B cell (primary cell): Measurements from ENCODE around the gene CARD10. TPM values are rescaled to one million over a fixed set of nuclear protein-coding genes. Genes with fewer than 3 reads are reported as not detected.

Source experiments
- ATAC-seq: fragments of 200-7000 bp; cut with Tn5 transposase; one replicate; pipeline ENCODE4 v1.10.0; 2021; ENCODE audit warnings: low read depth, mild to moderate bottlenecking, moderate number of reproducible peaks, moderate library complexity
- CTCF ChIA-PET: fragments of 350-600 bp; sonication (Branson Sonifier 250); formaldehyde crosslinking; loops from one replicate; lab custom pipeline; 2021; ENCODE audit warnings: antibody characterized with exemption, inconsistent platforms; lab: Charles Lee
- POLR2A ChIA-PET: fragments of 350-600 bp; sonication (Branson Sonifier 250); formaldehyde crosslinking; loops from one replicate; lab custom pipeline; 2021; ENCODE audit warnings: antibody characterized with exemption; lab: Charles Lee
- DNase-seq: peaks from one replicate; pipeline ENCODE4 v3.0.0; 2013
- H2AFZ ChIP-seq: 2 replicates; pipeline ENCODE4 v1.6.1; 2012; ENCODE audit warnings: mild to moderate bottlenecking, low read depth, low read length; ENCODE audit not compliant: insufficient read depth, poor library complexity, severe bottlenecking
- H3K27ac ChIP-seq, 2 donors: 1 replicate in 1 of 2; 2 replicates in 1 of 2; pipeline ENCODE4 v1.5.1; 2012 to 2013; ENCODE audit warnings: low read length in 2 of 2, mild to moderate bottlenecking in 2 of 2, moderate library complexity in 1 of 2
- H3K27me3 ChIP-seq, 4 experiments: fragments of 200-600 bp in 1 of 4; sonication (generic) in 1 of 4; replicated peaks in 1 of 4; 1 replicate in 2 of 4; 2 replicates in 2 of 4; pipeline versions ENCODE4 v1.6.1 to v1.7.0; 2013 to 2016; ENCODE audit warnings: low read length in 3 of 4, mild to moderate bottlenecking in 2 of 4, mixed read lengths in 1 of 4, moderate library complexity in 1 of 4; ENCODE audit not compliant: insufficient read depth in 4 of 4, control insufficient read depth in 3 of 4; ENCODE audit errors: control extremely low read depth in 1 of 4
- H3K36me3 ChIP-seq, 2 experiments: replicated peaks in 1 of 2; 1 replicate in 1 of 2; 2 replicates in 1 of 2; pipeline versions ENCODE4 v1.6.1 to v1.7.1; 2013; ENCODE audit warnings: low read length in 1 of 2; ENCODE audit not compliant: insufficient read depth in 2 of 2, control insufficient read depth in 1 of 2; ENCODE audit errors: control extremely low read depth in 1 of 2, extremely low read depth in 1 of 2
- H3K4me1 ChIP-seq, 2 donors: fragments of 200-600 bp in 1 of 2; sonication (generic) in 1 of 2; 1 replicate in 1 of 2; 2 replicates in 1 of 2; pipeline versions ENCODE4 v1.5.1 to v1.6.1; 2013 to 2017; ENCODE audit warnings: low read length in 2 of 2; ENCODE audit not compliant: control insufficient read depth in 2 of 2, insufficient read depth in 2 of 2
- H3K4me2 ChIP-seq: replicated peaks from 2 replicates; pipeline ENCODE3; 2012; ENCODE audit warnings: mild to moderate bottlenecking, low read depth, low read length; ENCODE audit not compliant: poor library complexity, severe bottlenecking
- H3K4me3 ChIP-seq, 5 experiments: fragments of 200-600 bp in 1 of 5; sonication (generic) in 1 of 5; 1 replicate in 3 of 5; 2 replicates in 2 of 5; pipeline versions ENCODE4 v1.5.1 to v1.7.0; 2011 to 2016; ENCODE audit warnings: low read length in 4 of 5, mild to moderate bottlenecking in 4 of 5, low read depth in 2 of 5, control low read depth in 1 of 5, moderate library complexity in 1 of 5; ENCODE audit not compliant: insufficient read depth in 1 of 5; ENCODE audit errors: control extremely low read depth in 1 of 5, extremely low read depth in 1 of 5
- H3K79me2 ChIP-seq: fragments of 200-600 bp; sonication (generic); one replicate; pipeline ENCODE4 v1.6.0; 2016; ENCODE audit warnings: low read length; ENCODE audit not compliant: control insufficient read depth, insufficient read depth
- H3K9ac ChIP-seq: fragments of 200-600 bp; sonication (generic); 2 replicates; pipeline ENCODE4 v1.6.1; 2017; ENCODE audit warnings: mild to moderate bottlenecking, low read length, moderate library complexity
- H3K9me3 ChIP-seq, 3 donors: one replicate each; pipeline versions ENCODE4 v1.6.1 to v1.7.1; 2013; ENCODE audit warnings: low read length in 2 of 3; ENCODE audit not compliant: control insufficient read depth in 2 of 3, insufficient read depth in 1 of 3; ENCODE audit errors: control extremely low read depth in 1 of 3
- H4K20me1 ChIP-seq: 2 replicates; pipeline ENCODE4 v1.6.0; 2012; ENCODE audit warnings: mild to moderate bottlenecking, low read length; ENCODE audit not compliant: insufficient read depth, control insufficient read depth, poor library complexity, severe bottlenecking
- H3K27ac Mint-ChIP-seq: one replicate; pipeline ENCODE4 v1.8.0; 2021; ENCODE audit warnings: mixed read lengths
- H3K27me3 Mint-ChIP-seq: one replicate; pipeline ENCODE4 v1.8.0; 2021; ENCODE audit warnings: mixed read lengths
- H3K4me1 Mint-ChIP-seq: one replicate; pipeline ENCODE4 v1.8.0; 2021; ENCODE audit warnings: mixed read lengths
- H3K4me3 Mint-ChIP-seq: one replicate; pipeline ENCODE4 v1.8.0; 2021; ENCODE audit warnings: mixed read lengths
- H3K9me3 Mint-ChIP-seq: one replicate; pipeline ENCODE4 v1.8.0; 2022; ENCODE audit warnings: mixed read lengths; ENCODE audit not compliant: insufficient read depth
- EZH2 ChIP-seq: IDR thresholded peaks from 2 replicates; pipeline ENCODE4 v1.6.1; 2012; ENCODE audit warnings: borderline replicate concordance, low read depth, mild to moderate bottlenecking, moderate library complexity, low read length; ENCODE audit not compliant: insufficient read depth, poor library complexity, severe bottlenecking
- WGBS: methylation state at CpG from one replicate; pipeline ENCODE4 v1.1.5; 2013; ENCODE audit warnings: missing lambda C conversion rate; ENCODE audit not compliant: insufficient coverage; 5-methylcytosine and 5-hydroxymethylcytosine counted together
- intact Hi-C: fragments of 100-400 bp; cut with micrococcal nuclease; formaldehyde crosslinking; loops from one replicate; pipeline ENCODE4 v1.10.0; 2022
- polyA plus RNA-seq: library from polyadenylated mRNA; depleted of rRNA; stranded (reverse); fragments of >200 nt; gene quantifications from 2 replicates; pipeline ENCODE4 v1.2.3, GENCODE V29; 2012
- total RNA-seq, 2 donors: library from RNA; stranded (reverse); fragments of 120-200 nt in 1 of 2; gene quantifications; 1 replicate in 1 of 2; 2 replicates in 1 of 2; pipeline versions ENCODE4 v1.2.3 to v1.2.4, GENCODE V29; 2013 to 2022
- TF ChIP-seq, protein P1 (sequence below): fragments of 200-600 bp; IDR thresholded peaks from one replicate; pipeline ENCODE4 v1.8.0; 2022; ENCODE audit warnings: antibody characterized with exemption, mild to moderate bottlenecking

CARD10 gene
- total and polyA plus RNA-seq, 2 donors (not counting 1 experiment from before 2014, with no cell fraction given): not detected

DNA sequence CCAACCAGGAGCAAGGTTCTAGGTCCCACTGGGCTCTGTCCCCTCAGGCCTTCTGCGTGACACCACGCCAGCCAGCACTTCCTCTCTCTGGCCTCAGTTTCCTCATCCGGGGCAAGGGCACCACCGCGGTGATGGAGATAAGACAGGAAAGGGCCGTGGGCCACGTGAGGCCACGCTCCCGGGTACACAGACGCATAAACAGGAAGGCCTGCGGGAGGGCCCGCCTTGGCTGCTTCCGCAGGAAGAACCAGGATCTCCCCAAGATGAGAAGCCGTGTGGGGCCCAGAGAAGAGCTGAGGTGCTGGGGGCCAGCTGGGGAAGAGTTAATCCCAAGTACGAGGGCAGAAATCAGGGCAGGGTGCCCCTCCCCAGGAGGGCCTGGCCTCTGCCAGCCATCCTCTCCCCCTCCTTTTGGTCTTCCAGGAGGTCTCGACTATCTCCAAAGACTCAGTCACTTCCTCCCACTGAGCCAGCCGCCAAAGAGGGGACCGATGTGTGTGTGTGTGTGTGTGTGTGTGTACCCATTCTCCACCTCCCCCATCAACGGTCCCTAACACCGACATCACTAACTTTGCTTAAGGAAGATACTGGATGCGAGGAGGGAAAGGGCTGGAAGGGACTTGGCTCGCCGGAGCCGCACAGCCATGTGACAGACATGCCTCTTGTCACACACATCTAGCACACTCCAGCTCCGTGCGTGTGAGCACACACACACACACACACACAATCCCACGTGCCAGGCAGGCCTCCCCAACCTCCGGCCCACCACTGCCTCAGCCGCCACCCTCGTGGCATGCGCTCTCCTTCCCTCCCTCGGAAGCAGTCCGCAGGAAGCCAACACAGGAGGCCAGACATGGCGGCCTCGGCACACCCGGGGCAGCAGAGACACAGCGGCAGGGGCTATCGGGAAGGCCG, 34.5 kb downstream of the CARD10 start:
- H3K4me3 ChIP-seq: peak overlapping the region; percentile 30 to 91 (median 80)
- peaks cover 47% of the 10 kb centered on the region for H4K20me1 ChIP-seq
- H3K27ac ChIP-seq: peak overlapping the region; percentile 70 to 93
- peaks cover 24 to 47% of the 10 kb centered on the region in 2 donors for H3K4me1 ChIP-seq
- peak overlapping the region; percentile 98 for H3K4me3 Mint-ChIP-seq
- no peaks in the 10 kb centered on the region for H3K27me3 Mint-ChIP-seq
- H3K27me3 ChIP-seq: no peaks in the 10 kb centered on the region
- H3K9me3 ChIP-seq: no peaks in the 10 kb centered on the region
- TF ChIP-seq, protein P1, sequence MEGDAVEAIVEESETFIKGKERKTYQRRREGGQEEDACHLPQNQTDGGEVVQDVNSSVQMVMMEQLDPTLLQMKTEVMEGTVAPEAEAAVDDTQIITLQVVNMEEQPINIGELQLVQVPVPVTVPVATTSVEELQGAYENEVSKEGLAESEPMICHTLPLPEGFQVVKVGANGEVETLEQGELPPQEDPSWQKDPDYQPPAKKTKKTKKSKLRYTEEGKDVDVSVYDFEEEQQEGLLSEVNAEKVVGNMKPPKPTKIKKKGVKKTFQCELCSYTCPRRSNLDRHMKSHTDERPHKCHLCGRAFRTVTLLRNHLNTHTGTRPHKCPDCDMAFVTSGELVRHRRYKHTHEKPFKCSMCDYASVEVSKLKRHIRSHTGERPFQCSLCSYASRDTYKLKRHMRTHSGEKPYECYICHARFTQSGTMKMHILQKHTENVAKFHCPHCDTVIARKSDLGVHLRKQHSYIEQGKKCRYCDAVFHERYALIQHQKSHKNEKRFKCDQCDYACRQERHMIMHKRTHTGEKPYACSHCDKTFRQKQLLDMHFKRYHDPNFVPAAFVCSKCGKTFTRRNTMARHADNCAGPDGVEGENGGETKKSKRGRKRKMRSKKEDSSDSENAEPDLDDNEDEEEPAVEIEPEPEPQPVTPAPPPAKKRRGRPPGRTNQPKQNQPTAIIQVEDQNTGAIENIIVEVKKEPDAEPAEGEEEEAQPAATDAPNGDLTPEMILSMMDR: no peak
- peaks cover 97% of the 10 kb centered on the region for H3K79me2 ChIP-seq
- peaks cover 0 to 26% of the 10 kb centered on the region in 2 experiments for H3K36me3 ChIP-seq
- H3K9me3 Mint-ChIP-seq: no peaks in the 10 kb centered on the region
- ATAC-seq (peak; percentile 54), DNase-seq (peak; percentile 84)
- peak overlapping the region; percentile 98 for H3K27ac Mint-ChIP-seq
- under 1% methylated on average over 32 of the region's 39 CpGs for WGBS
- peak overlapping the region; percentile 99 for H3K4me2 ChIP-seq
- ChIA-PET CTCF (interaction anchor here (0.5 to 3.2 kb wide), 7 partner anchors 13 to 168 kb away, joined by 3 to 34 read pairs (median 9); no protein-coding TSS in a partner anchor), POLR2A (interaction anchor here (0.5 to 1.5 kb wide), 5 partner anchors 29 to 1657 kb away, joined by 3 to 10 read pairs (median 4); partner anchors contain the start of gene GGA1)
- H2AFZ ChIP-seq: peak overlapping the region; percentile 71
- H3K4me1 Mint-ChIP-seq: peaks cover 54% of the 10 kb centered on the region
- intact Hi-C loops: loop anchor here (10.0 kb wide), 1 partner anchor 710 kb away; the partner anchor contains the start of gene IFT27
- peak overlapping the region; percentile 83 for H3K9ac ChIP-seq

DNA sequence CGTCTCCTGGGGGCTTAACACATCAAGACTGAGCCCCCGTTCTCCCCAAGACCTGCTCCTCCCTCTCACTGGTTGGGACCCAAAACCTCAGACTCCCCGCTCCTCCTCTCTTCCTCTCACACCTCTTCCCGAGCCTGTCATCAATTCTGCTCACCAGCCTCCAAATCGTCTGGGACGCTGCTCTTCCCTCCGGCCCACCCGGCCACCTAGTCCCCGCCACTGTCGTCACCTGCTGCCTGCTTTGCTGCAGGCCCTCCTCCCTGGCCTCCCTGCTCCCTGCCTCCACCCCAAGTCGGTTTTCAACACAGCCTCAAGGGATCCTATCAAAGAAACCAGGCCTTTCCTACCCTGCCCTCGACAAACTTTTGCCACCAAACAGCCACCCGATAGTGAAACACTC, 36.2 kb downstream of the CARD10 start:
- no peak for TF ChIP-seq EZH2
- TF ChIP-seq, protein P1: no peak
- H3K4me2 ChIP-seq: peak overlapping the region; percentile 99
- no peak overlapping the region for H2AFZ ChIP-seq
- H3K4me3 ChIP-seq: no peak overlapping the region
- H3K9me3 Mint-ChIP-seq: no peaks in the 10 kb centered on the region
- intact Hi-C loops: loop anchor here (10.0 kb wide), 1 partner anchor 708 kb away; the partner anchor contains the start of gene IFT27
- no peaks in the 10 kb centered on the region for H3K27me3 Mint-ChIP-seq
- peaks cover 83% of the 10 kb centered on the region for H3K79me2 ChIP-seq
- ATAC-seq: no peak
- peak overlapping the region in 1 of 2 donors; percentile 93 for H3K27ac ChIP-seq
- DNase-seq: no peak
- H3K36me3 ChIP-seq: peaks cover 0 to 41% of the 10 kb centered on the region in 2 experiments
- H3K9me3 ChIP-seq: no peaks in the 10 kb centered on the region
- ChIA-PET POLR2A (no interaction called here), CTCF (interaction anchor here (1.1 kb wide), 1 partner anchor 10 kb away, joined by 3 read pairs; no protein-coding TSS in a partner anchor)
- peaks cover 63% of the 10 kb centered on the region for H4K20me1 ChIP-seq
- no peaks in the 10 kb centered on the region for H3K27me3 ChIP-seq
- 83% methylated on average over 10 of the region's 13 CpGs for WGBS
- peaks cover 24 to 47% of the 10 kb centered on the region in 2 donors for H3K4me1 ChIP-seq
- peak overlapping the region; percentile 90 for H3K27ac Mint-ChIP-seq
- peak overlapping the region; percentile 98 for H3K4me3 Mint-ChIP-seq
- peaks cover 52% of the 10 kb centered on the region for H3K4me1 Mint-ChIP-seq
- no peak overlapping the region for H3K9ac ChIP-seq
